ENCODE measurements around the gene TRIB2.
"Not testable (repeated sequence)": the region's sequence is repeated elsewhere in the genome, so short reads cannot be mapped to it uniquely, and the experiment has no call there.

The TRIB2 gene

GRCh38 chr2:12716282-12717190 lies at the start of gene TRIB2:
TRIB2 (plus strand) TSS chr2:12716936; CDS start chr2:12718308, 1,372 bp downstream.
- peak; percentile 87 to 91 for DNase-seq

- no peak for DNase-seq
Measured at GRCh38 chr2:12669036-12669435, 47.7 kb upstream of the TRIB2 start.

GRCh38 chr2:12672711-12673315 lies 43.9 kb upstream of the TRIB2 start:
- no peak for DNase-seq

GRCh38 chr2:12674644-12675328 lies 42.0 kb upstream of the TRIB2 start:
- no peak for DNase-seq

GRCh38 chr2:12675352-12675795 lies 41.4 kb upstream of the TRIB2 start:
- DNase-seq = no peak

GRCh38 chr2:12675801-12676200 lies 40.9 kb upstream of the TRIB2 start:
- DNase-seq = no peak

GRCh38 chr2:12676771-12677170 lies 40.0 kb upstream of the TRIB2 start:
- DNase-seq = no peak

GRCh38 chr2:12678186-12678585 lies 38.5 kb upstream of the TRIB2 start:
- DNase-seq = no peak

GRCh38 chr2:12679550-12680072 lies 37.1 kb upstream of the TRIB2 start:
- DNase-seq = no peak

GRCh38 chr2:12680115-12680514 lies 36.6 kb upstream of the TRIB2 start:
- not testable (repeated sequence) for DNase-seq

GRCh38 chr2:12682017-12682416 lies 34.7 kb upstream of the TRIB2 start:
- DNase-seq = no peak

- no peak for DNase-seq
Measured at GRCh38 chr2:12683457-12684100, 33.2 kb upstream of the TRIB2 start.

- no peak for DNase-seq
Measured at GRCh38 chr2:12684471-12684936, 32.2 kb upstream of the TRIB2 start.

GRCh38 chr2:12685145-12685544 lies 31.6 kb upstream of the TRIB2 start:
- DNase-seq = no peak

GRCh38 chr2:12685956-12686355 lies 30.8 kb upstream of the TRIB2 start:
- no peak for DNase-seq

- no peak for DNase-seq
Measured at GRCh38 chr2:12686708-12687283, 29.9 kb upstream of the TRIB2 start.

GRCh38 chr2:12688091-12688490 lies 28.6 kb upstream of the TRIB2 start:
- no peak for DNase-seq

- DNase-seq = no peak
Measured at GRCh38 chr2:12688893-12689292, 27.8 kb upstream of the TRIB2 start.

GRCh38 chr2:12693509-12693908 lies 23.2 kb upstream of the TRIB2 start:
- DNase-seq = no peak

GRCh38 chr2:12694990-12695774 lies 21.6 kb upstream of the TRIB2 start:
- DNase-seq = no peak

GRCh38 chr2:12697617-12698016 lies 19.1 kb upstream of the TRIB2 start:
- no peak for DNase-seq
